Measurements from ENCODE around the gene OVAAL.

DNA sequence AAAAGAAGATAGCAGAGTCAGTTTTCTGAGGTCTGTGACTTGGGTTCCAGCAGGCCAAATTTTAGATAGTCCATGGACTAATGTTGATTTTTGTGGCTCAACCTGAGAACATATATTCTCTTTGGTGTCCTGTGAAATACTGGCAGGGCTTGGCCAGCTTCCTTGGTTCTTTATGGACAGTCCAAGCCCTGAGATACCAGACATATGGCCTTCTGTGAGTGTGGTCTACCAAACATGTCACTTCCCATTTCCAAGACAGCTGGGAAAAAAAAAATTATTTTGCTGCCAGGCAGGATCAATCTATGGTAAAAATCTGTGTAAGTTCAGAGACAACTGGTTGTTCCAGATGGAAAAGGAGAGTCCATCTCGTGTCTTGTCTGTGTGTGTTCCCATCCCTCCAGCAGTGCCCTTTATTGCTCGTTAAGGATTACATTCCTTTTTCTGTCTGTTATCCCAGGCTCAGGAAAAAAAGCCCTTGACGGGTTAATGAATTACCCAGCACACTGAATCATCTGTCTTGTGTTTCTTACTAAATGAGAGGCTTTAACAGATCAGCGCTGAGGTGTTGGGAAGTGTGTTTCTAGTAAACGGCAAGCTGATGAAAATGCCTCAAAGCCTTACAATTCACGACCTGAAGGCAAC lies 39.7 kb downstream of the OVAAL start:
- TF ChIP-seq POLR2A (IDR thresholded peaks at IDR 0.05; ENCODE audit: low read depth, low read length) = no peak
- TF ChIP-seq, protein P1, sequence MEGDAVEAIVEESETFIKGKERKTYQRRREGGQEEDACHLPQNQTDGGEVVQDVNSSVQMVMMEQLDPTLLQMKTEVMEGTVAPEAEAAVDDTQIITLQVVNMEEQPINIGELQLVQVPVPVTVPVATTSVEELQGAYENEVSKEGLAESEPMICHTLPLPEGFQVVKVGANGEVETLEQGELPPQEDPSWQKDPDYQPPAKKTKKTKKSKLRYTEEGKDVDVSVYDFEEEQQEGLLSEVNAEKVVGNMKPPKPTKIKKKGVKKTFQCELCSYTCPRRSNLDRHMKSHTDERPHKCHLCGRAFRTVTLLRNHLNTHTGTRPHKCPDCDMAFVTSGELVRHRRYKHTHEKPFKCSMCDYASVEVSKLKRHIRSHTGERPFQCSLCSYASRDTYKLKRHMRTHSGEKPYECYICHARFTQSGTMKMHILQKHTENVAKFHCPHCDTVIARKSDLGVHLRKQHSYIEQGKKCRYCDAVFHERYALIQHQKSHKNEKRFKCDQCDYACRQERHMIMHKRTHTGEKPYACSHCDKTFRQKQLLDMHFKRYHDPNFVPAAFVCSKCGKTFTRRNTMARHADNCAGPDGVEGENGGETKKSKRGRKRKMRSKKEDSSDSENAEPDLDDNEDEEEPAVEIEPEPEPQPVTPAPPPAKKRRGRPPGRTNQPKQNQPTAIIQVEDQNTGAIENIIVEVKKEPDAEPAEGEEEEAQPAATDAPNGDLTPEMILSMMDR (IDR thresholded peaks at IDR 0.05; ENCODE audit: extremely low read depth in 1 of 2, insufficient read depth in 1 of 2, low read depth in 1 of 2, low read length in 2 of 2) = no peak
- no peak for TF ChIP-seq EZH2 (IDR thresholded peaks at IDR 0.05; ENCODE audit: borderline replicate concordance, low read depth, low read length, severe bottlenecking)
- TF ChIP-seq POLR2AphosphoS5 (IDR thresholded peaks at IDR 0.05; ENCODE audit: insufficient read depth, low read depth, low read length) = no peak
- no peak for TF ChIP-seq JUN (IDR thresholded peaks at IDR 0.05; ENCODE audit: borderline replicate concordance, insufficient read depth, insufficient read length, low read depth)
- no peak for TF ChIP-seq MYC (IDR thresholded peaks at IDR 0.05; ENCODE audit: low read depth, low read length)
- no peak for TF ChIP-seq FOS (IDR thresholded peaks at IDR 0.05; ENCODE audit: borderline replicate concordance, insufficient read depth, low read length)
- no peak for TF ChIP-seq GATA2 (IDR thresholded peaks at IDR 0.05; ENCODE audit: insufficient read depth, insufficient read length, low read depth, low read length)
- TF ChIP-seq, protein P2, sequence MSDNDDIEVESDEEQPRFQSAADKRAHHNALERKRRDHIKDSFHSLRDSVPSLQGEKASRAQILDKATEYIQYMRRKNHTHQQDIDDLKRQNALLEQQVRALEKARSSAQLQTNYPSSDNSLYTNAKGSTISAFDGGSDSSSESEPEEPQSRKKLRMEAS (IDR thresholded peaks at IDR 0.05; ENCODE audit: insufficient read depth, insufficient read length) = no peak
